SU-DHL-6 (cell line): ENCODE results near the gene TNFRSF11A.

Experiments
- H2AFZ ChIP-seq: fragments of 200-600 bp; sonication (generic); 2 replicates; pipeline ENCODE4 v1.6.1; 2014; ENCODE audit warnings: low read depth, mild to moderate bottlenecking, moderate library complexity, mixed read lengths, antibody characterized with exemption, low read length; ENCODE audit not compliant: severe bottlenecking
- H3F3A ChIP-seq: fragments of 200-600 bp; shearing (Covaris generic); 2 replicates; pipeline ENCODE4 v1.6.0; 2016; ENCODE audit warnings: antibody characterized with exemption, mild to moderate bottlenecking; ENCODE audit not compliant: insufficient read depth
- H3K27ac ChIP-seq: fragments of 200-600 bp; sonication (generic); 2 replicates; pipeline ENCODE4 v1.5.1; 2016; ENCODE audit warnings: low read depth, mild to moderate bottlenecking, low read length, moderate library complexity, mixed read lengths
- H3K27me3 ChIP-seq: fragments of 200-600 bp; sonication (generic), shearing (Covaris generic); 2 replicates; pipeline ENCODE4 v1.6.0; 2014; ENCODE audit warnings: mild to moderate bottlenecking, low read length
- H3K36me3 ChIP-seq: fragments of 200-600 bp; sonication (generic); 2 replicates; pipeline ENCODE4 v1.6.1; 2014; ENCODE audit warnings: mild to moderate bottlenecking, low read length, mixed read lengths
- H3K4me2 ChIP-seq: fragments of 300-600, 200-600 bp; shearing (Covaris generic), sonication (generic); 2 replicates; pipeline ENCODE4 v1.6.0; 2014; ENCODE audit warnings: low read length, low read depth, mild to moderate bottlenecking; ENCODE audit not compliant: poor library complexity, severe bottlenecking
- H3K4me3 ChIP-seq: fragments of 200-600 bp; sonication (generic); 2 replicates; pipeline ENCODE4 v1.5.1; 2014; ENCODE audit warnings: antibody characterized with exemption, low read length, mild to moderate bottlenecking, mixed read lengths; ENCODE audit not compliant: insufficient read depth, poor library complexity, severe bottlenecking
- H3K79me2 ChIP-seq: fragments of 200-600 bp; sonication (generic); 2 replicates; pipeline ENCODE4 v1.6.1; 2014; ENCODE audit warnings: mild to moderate bottlenecking, low read length, moderate library complexity; ENCODE audit not compliant: insufficient read depth
- H3K9ac ChIP-seq: fragments of 200-600 bp; sonication (generic); 2 replicates; pipeline ENCODE4 v1.7.0; 2014; ENCODE audit warnings: mild to moderate bottlenecking, low read length
- H3K9me2 ChIP-seq: fragments of 200-600 bp; sonication (generic); replicated peaks from 2 replicates; pipeline ENCODE4 v1.6.1; 2014; ENCODE audit warnings: low read length; ENCODE audit not compliant: insufficient read depth
- H3K9me3 ChIP-seq: fragments of 200-600 bp; sonication (generic); 2 replicates; pipeline ENCODE4 v1.6.1; 2014; ENCODE audit warnings: low read length, mixed read lengths; ENCODE audit not compliant: insufficient read depth
- H4K20me1 ChIP-seq: fragments of 200-600 bp; sonication (generic); 2 replicates; pipeline ENCODE4 v1.6.1; 2014; ENCODE audit warnings: low read depth, mild to moderate bottlenecking, antibody characterized with exemption, low read length, moderate library complexity, mixed read lengths
- CTCF ChIP-seq: fragments of 200-600 bp; sonication (generic); IDR thresholded peaks from one replicate; pipeline ENCODE4 v1.5.1; 2017; ENCODE audit warnings: antibody characterized with exemption, mild to moderate bottlenecking, low read length, moderate library complexity; ENCODE audit not compliant: insufficient read depth, poor library complexity, severe bottlenecking
- EZH2phosphoT487 ChIP-seq: fragments of 200-600 bp; sonication (generic), shearing (Covaris generic); conservative IDR thresholded peaks from 2 replicates; pipeline ENCODE4 v1.6.1; 2018; ENCODE audit warnings: mild to moderate bottlenecking, antibody characterized with exemption, low read length, moderate library complexity, mixed read lengths

TNFRSF11A gene

GRCh38 chr18:62343316-62343715 lies 18.2 kb downstream of the TNFRSF11A start:
- Histone ChIP-seq H3K4me2 (no peak overlapping the region), H3F3A (no peaks in the 10 kb centered on the region), H3K9me2 (no peaks in the 10 kb centered on the region), H3K9ac (no peak overlapping the region), H2AFZ (no peak overlapping the region), H3K79me2 (no peaks in the 10 kb centered on the region), H3K4me3 (no peak overlapping the region), H4K20me1 (no peaks in the 10 kb centered on the region), H3K27ac (no peak overlapping the region), H3K9me3 (no peaks in the 10 kb centered on the region), H3K36me3 (no peaks in the 10 kb centered on the region), H3K27me3 (no peaks in the 10 kb centered on the region)
- no peak for TF ChIP-seq EZH2phosphoT487
- TF ChIP-seq CTCF, result no peak

- Histone ChIP-seq H3K9me2 (no peaks in the 10 kb centered on the region), H4K20me1 (no peaks in the 10 kb centered on the region), H3K9ac (no peak overlapping the region), H3K4me3 (no peak overlapping the region), H3K4me2 (no peak overlapping the region), H3K79me2 (no peaks in the 10 kb centered on the region), H3K9me3 (no peaks in the 10 kb centered on the region), H3K27me3 (no peaks in the 10 kb centered on the region), H3K27ac (no peak overlapping the region), H2AFZ (no peak overlapping the region), H3K36me3 (no peaks in the 10 kb centered on the region), H3F3A (no peaks in the 10 kb centered on the region)
- TF ChIP-seq CTCF (no peak), EZH2phosphoT487 (no peak)
These were observed 20.8 kb downstream of the TNFRSF11A start for GRCh38 chr18:62345909-62346308.

- H4K20me1 ChIP-seq, result no peaks in the 10 kb centered on the region
- H3K9me2 ChIP-seq, result no peaks in the 10 kb centered on the region
- no peak overlapping the region for H3K9ac ChIP-seq
- H3K4me2 ChIP-seq, result no peak overlapping the region
- no peaks in the 10 kb centered on the region for H3K36me3 ChIP-seq
- H3F3A ChIP-seq, result no peaks in the 10 kb centered on the region
- no peak for TF ChIP-seq CTCF
- no peak for TF ChIP-seq EZH2phosphoT487
- H3K4me3 ChIP-seq, result no peak overlapping the region
- no peaks in the 10 kb centered on the region for H3K27me3 ChIP-seq
- H3K79me2 ChIP-seq, result no peaks in the 10 kb centered on the region
- H3K27ac ChIP-seq, result no peak overlapping the region
- no peaks in the 10 kb centered on the region for H3K9me3 ChIP-seq
- no peak overlapping the region for H2AFZ ChIP-seq
These were observed 21.4 kb downstream of the TNFRSF11A start for GRCh38 chr18:62346333-62347088.
